ENCODE measurements around the gene CTNNA3.

The CTNNA3 gene

DNA sequence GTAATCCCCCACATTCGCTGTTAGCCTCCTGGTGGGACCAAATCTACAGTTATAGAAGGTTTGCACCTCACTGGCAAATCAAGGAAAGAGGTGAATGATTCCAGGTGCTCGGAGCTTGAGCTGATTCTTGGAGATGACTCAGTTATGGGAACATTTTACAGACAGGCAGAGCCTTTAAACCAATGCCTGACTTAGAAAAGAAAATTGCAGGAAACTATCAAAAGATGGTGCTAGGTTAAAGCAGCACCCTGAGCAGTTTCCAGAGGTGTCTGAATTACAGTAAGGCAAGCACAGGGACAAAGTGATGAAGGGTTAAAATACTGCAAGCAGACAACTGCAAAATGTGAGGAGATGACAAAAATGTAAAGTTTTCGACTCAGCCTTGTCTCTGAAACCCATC is 767.2 kb downstream of the CTNNA3 start:
- peaks cover 43% of the 10 kb centered on the region for H3K27me3 ChIP-seq
- TF ChIP-seq, protein P1, sequence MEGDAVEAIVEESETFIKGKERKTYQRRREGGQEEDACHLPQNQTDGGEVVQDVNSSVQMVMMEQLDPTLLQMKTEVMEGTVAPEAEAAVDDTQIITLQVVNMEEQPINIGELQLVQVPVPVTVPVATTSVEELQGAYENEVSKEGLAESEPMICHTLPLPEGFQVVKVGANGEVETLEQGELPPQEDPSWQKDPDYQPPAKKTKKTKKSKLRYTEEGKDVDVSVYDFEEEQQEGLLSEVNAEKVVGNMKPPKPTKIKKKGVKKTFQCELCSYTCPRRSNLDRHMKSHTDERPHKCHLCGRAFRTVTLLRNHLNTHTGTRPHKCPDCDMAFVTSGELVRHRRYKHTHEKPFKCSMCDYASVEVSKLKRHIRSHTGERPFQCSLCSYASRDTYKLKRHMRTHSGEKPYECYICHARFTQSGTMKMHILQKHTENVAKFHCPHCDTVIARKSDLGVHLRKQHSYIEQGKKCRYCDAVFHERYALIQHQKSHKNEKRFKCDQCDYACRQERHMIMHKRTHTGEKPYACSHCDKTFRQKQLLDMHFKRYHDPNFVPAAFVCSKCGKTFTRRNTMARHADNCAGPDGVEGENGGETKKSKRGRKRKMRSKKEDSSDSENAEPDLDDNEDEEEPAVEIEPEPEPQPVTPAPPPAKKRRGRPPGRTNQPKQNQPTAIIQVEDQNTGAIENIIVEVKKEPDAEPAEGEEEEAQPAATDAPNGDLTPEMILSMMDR (IDR thresholded peaks at IDR 0.05; ENCODE audit: low read depth, low read length), result no peak
- no peaks in the 10 kb centered on the region for H3K36me3 ChIP-seq
- DNase-seq, result no peak
- no peaks in the 10 kb centered on the region for H3K9me3 ChIP-seq
- no peaks in the 10 kb centered on the region for H3K4me1 ChIP-seq
- H3K4me3 ChIP-seq (ENCODE audit: low read depth, low read length), result no peak overlapping the region

DNA sequence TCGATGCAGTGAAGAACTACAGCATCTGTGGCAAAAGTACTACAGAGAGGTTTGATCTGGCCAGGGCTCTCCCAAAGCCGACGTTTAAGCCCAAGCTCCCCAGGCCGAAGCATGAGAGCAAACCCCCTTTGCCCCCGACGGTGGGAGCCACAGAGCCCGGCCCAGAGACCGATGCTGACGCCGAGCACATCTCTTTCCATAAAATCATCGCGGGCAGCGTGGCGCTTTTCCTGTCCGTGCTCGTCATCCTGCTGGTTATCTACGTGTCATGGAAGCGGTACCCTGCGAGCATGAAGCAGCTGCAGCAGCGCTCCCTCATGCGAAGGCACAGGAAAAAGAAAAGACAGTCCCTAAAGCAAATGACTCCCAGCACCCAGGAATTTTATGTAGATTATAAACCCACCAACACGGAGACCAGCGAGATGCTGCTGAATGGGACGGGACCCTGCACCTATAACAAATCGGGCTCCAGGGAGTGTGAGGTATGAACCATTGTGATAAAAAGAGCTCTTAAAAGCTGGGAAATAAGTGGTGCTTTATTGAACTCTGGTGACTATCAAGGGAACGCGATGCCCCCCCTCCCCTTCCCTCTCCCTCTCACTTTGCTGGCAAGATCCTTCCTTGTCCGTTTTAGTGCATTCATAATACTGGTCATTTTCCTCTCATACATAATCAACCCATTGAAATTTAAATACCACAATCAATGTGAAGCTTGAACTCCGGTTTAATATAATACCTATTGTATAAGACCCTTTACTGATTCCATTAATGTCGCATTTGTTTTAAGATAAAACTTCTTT is 767.8 kb downstream of the CTNNA3 start:
- peak; percentile 36 for DNase-seq
- H3K27me3 ChIP-seq, result peaks cover 43% of the 10 kb centered on the region

GRCh38 chr10:66927251-66927935 is 768.6 kb downstream of the CTNNA3 start:
- DNase-seq, result no peak
- Histone ChIP-seq H3K36me3 (no peaks in the 10 kb centered on the region), H3K9me3 (no peaks in the 10 kb centered on the region), H3K4me3 (ENCODE audit: low read depth, low read length) (peak overlapping the region; percentile 51), H3K27me3 (peaks cover 43% of the 10 kb centered on the region), H3K4me1 (no peaks in the 10 kb centered on the region)
- TF ChIP-seq, protein P1 (IDR thresholded peaks at IDR 0.05; ENCODE audit: low read depth, low read length), result no peak

More for the DNA sequence above, 767.8 kb downstream of the CTNNA3 start:
- Histone ChIP-seq H3K9me3 (no peaks in the 10 kb centered on the region), H3K4me1 (no peaks in the 10 kb centered on the region), H3K36me3 (no peaks in the 10 kb centered on the region), H3K4me3 (ENCODE audit: low read depth, low read length) (peak overlapping the region; percentile 51)
- TF ChIP-seq, protein P1 (IDR thresholded peaks at IDR 0.05; ENCODE audit: low read depth, low read length), result no peak

GRCh38 chr10:66926841-66927240 is 769.2 kb downstream of the CTNNA3 start:
- Histone ChIP-seq H3K27me3 (peaks cover 43% of the 10 kb centered on the region), H3K9me3 (no peaks in the 10 kb centered on the region), H3K36me3 (no peaks in the 10 kb centered on the region), H3K4me3 (ENCODE audit: low read depth, low read length) (no peak overlapping the region), H3K4me1 (no peaks in the 10 kb centered on the region)
- TF ChIP-seq, protein P1 (IDR thresholded peaks at IDR 0.05; ENCODE audit: low read depth, low read length), result no peak
- DNase-seq, result no peak

- Histone ChIP-seq H3K4me3 (ENCODE audit: low read depth, low read length) (peak within 1 kb of the TSS; percentile 17; the same call in 1 of the 2 replicates), H3K4me1 (no peaks in the 10 kb centered on the region), H3K27me3 (peaks cover 43% of the 10 kb centered on the region), H3K9me3 (no peaks in the 10 kb centered on the region), H3K36me3 (no peaks in the 10 kb centered on the region)
- peak; percentile 72 for DNase-seq
- TF ChIP-seq, protein P1 (IDR thresholded peaks at IDR 0.05; ENCODE audit: low read depth, low read length), result peak; percentile 76
Observed at GRCh38 chr10:66925896-66926715, 769.9 kb downstream of the CTNNA3 start, which contains the start of gene LRRTM3. TSS of gene LRRTM3 (plus strand) at chr10:66926036.

All from BE2C (cell line).